GM10847 (cell line): ENCODE measurements around the gene FEM1B.

ENCODE experiments used
- POLR2A ChIP-seq: IDR thresholded peaks from 2 replicates; pipeline ENCODE4 v1.6.1; 2011; ENCODE audit not compliant: insufficient read length; ENCODE audit errors: extremely low read depth

FEM1B gene

GRCh38 chr15:68249058-68249713 is 28.4 kb upstream of the FEM1B start:
- TF ChIP-seq POLR2A, result no peak

DNA sequence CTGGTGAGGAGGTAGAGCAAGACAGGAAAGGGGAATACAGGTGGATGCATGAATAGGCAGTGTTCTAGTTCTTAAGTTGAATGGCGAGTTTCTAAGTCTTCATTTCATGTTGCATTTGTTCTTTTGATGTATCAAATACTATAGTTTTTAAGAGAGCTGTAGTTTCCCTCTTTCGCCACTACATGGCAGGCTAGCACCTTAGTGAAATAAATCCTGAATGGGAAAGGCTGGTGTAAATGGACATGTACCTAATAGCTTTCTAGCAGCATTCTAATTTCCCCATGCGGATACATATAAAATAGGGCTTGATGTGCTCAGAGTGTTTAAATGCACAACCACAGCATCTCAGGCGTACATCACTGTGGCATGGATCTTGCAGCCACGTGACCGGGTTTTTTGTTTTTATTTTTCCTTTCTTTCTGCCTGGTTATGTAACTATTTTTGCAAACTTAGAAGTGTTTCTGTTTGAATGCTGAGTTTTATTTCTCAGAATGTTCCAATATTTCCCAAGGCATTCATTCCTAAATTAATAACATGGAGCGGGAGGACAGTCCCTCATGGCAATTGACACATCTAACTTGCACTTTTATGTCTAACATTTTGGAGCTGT is 24.5 kb upstream of the FEM1B start:
- no peak for TF ChIP-seq POLR2A

GRCh38 chr15:68256675-68257450 is 20.7 kb upstream of the FEM1B start:
- no peak for TF ChIP-seq POLR2A

- TF ChIP-seq POLR2A, result no peak
Observed at GRCh38 chr15:68258692-68259091, 18.9 kb upstream of the FEM1B start.

- TF ChIP-seq POLR2A, result no peak
Observed at GRCh38 chr15:68259883-68260282, 17.7 kb upstream of the FEM1B start.

DNA sequence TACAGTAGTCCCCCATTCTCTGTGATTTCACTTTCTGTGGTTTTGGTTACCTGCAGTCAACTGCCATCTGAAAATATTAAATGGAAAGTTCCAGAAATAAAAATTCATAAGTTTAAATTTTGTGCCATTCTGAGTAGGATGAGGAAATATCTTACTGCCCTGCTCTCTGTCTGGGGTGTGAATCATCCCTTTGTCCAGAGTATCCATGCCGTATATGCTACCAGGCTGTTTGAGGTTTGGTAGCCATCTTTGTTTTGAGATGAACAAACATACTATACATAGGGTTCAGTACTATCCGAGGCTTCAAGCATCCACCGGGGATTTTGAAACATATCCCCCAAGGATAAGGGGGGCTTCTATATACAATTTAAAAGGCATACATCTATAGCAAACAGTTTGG is 16.3 kb upstream of the FEM1B start:
- TF ChIP-seq POLR2A, result no peak

- TF ChIP-seq POLR2A, result no peak
Observed at GRCh38 chr15:68261980-68262379, 15.6 kb upstream of the FEM1B start.

- TF ChIP-seq POLR2A, result no peak
Observed at GRCh38 chr15:68262514-68263356, 14.8 kb upstream of the FEM1B start.

DNA sequence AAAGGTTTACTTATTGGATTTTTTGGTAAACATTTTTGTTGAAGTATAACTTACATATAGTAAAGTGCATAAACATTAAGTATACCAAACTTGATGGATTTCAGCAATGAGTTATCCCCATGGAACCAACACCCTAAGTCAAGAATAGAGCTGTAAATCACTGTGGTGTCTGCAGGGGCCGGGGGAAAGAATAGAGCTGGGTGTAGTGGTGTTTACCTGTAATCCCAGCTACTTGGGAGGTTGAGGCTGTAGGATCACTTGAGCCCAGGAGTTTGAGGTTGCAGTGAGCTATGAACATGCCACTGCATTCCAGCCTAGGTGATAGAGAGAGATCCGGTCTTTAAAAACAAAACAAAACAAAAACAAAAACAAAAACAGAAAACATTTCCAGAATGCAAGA is 13.3 kb upstream of the FEM1B start:
- no peak for TF ChIP-seq POLR2A

- no peak for TF ChIP-seq POLR2A
Observed at GRCh38 chr15:68265081-68265480, 12.5 kb upstream of the FEM1B start.

DNA sequence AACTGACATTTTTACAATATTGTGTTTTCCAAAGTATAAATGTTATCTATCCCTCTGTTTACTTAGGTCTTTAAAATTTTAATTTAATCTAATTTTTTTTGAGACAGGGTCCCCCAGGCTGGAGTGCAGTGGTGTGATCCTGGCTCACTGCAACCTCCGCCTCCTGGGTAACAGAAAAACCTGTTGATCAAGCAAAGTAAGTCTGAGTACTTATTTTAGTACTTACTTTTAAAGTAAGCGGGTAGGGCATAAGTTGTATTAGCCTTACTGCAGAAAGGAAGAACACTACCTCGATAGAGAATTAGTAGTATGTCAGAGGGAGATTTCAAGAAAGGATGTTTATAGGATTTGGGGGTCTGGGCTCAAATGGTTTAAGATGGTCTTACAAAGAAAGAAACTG is 11.9 kb upstream of the FEM1B start:
- TF ChIP-seq POLR2A, result no peak

- TF ChIP-seq POLR2A, result no peak
Observed at GRCh38 chr15:68268405-68268804, 9.1 kb upstream of the FEM1B start.

DNA sequence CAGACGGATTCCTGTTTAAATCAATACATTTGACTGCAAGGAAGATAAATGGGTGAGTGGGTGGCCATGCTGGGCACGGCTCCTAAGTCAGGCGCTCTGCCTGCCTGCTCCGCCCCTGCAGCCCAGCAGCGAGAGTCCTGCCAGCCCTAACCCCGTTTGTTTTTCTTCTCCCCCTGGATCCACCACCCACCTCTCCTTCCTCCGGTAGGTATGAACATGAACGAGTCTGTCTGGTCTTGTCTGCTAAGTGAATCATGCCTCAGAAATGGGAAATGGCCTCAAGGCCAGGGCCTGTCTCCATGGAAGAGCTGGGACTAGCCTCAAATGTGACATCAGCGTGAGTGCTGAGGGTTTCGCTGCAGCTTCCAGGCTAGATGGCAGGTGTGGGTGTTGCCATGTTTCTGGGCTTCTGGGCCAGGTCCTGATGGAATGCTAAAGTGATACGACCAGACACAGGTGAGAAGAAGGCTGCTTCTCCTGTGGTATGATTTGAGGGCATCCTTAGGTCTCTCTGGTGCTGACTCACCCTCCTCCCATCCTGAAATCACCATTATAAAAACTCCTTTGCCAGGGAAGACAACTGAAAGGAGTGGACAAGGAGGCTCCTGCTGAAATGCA is 5.6 kb upstream of the FEM1B start:
- TF ChIP-seq POLR2A, result no peak

DNA sequence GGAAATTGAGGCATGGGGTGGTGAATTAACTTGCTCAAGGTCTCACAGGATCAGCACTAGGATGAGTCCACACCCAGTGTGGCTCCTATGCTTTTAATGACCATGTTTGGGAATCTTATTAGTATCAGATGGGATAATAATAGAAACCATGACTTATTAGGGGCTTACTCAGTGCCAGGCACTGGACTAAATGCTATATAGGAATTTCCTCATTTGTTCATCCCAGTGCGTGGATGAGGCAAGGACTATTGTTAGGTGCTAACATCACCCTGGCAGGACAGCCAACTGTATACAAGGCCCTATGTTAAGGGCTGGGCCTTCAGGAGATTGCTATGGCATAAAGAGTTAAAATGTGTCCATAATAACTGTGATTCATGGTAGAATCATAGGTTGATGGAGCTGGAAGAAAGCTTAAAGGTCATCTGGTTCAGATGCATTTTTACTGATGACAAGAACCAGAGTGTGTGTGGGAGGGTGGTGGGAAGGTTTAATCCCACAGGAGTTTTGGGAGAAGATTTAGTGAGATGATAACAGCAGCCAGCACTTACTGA is 4.7 kb upstream of the FEM1B start:
- TF ChIP-seq POLR2A, result no peak

GRCh38 chr15:68274201-68274848 is 3.2 kb upstream of the FEM1B start:
- TF ChIP-seq POLR2A, result no peak
